CD14-positive monocyte (primary cell): Measurements from ENCODE around the gene TNFRSF8. TPM values are rescaled to one million over a fixed set of nuclear protein-coding genes. Genes with fewer than 3 reads are reported as not detected.

Experiments
- DNase-seq, 3 donors: peaks; one replicate each; pipeline ENCODE4 v3.0.0-alpha.2; 2011 to 2022
- H2AFZ ChIP-seq: 2 replicates; pipeline ENCODE4 v1.6.0; 2012; ENCODE audit warnings: mild to moderate bottlenecking, low read depth, low read length, inconsistent platforms; ENCODE audit not compliant: insufficient read depth, poor library complexity, severe bottlenecking
- H3K27ac ChIP-seq, 2 donors: 1 replicate in 1 of 2; 2 replicates in 1 of 2; pipeline ENCODE4 v1.5.1; 2012 to 2013; ENCODE audit warnings: low read length in 2 of 2, control low read depth in 1 of 2, inconsistent platforms in 1 of 2, low read depth in 1 of 2, mild to moderate bottlenecking in 1 of 2
- H3K27me3 ChIP-seq, 2 donors: one replicate each; pipeline versions ENCODE4 v1.6.0 to v1.6.1; 2011 to 2013; ENCODE audit warnings: low read length in 2 of 2; ENCODE audit not compliant: control insufficient read depth in 2 of 2, insufficient read depth in 2 of 2
- H3K36me3 ChIP-seq, 2 donors: replicated peaks in 1 of 2; 1 replicate in 1 of 2; 2 replicates in 1 of 2; pipeline versions ENCODE4 v1.5.1 to v1.6.1; 2012 to 2013; ENCODE audit warnings: low read length in 2 of 2, control low read depth in 1 of 2, inconsistent platforms in 1 of 2, mild to moderate bottlenecking in 1 of 2; ENCODE audit not compliant: insufficient read depth in 2 of 2, control insufficient read depth in 1 of 2
- H3K4me1 ChIP-seq, 2 donors: 1 replicate in 1 of 2; 2 replicates in 1 of 2; pipeline versions ENCODE4 v1.5.1 to v1.6.1; 2012 to 2013; ENCODE audit warnings: low read length in 2 of 2, control low read depth in 1 of 2, inconsistent platforms in 1 of 2, mild to moderate bottlenecking in 1 of 2, moderate library complexity in 1 of 2; ENCODE audit not compliant: insufficient read depth in 2 of 2, control insufficient read depth in 1 of 2
- H3K4me2 ChIP-seq: replicated peaks from 2 replicates; pipeline ENCODE3; 2012; ENCODE audit warnings: low read length, moderate library complexity, mild to moderate bottlenecking; ENCODE audit not compliant: poor library complexity, severe bottlenecking; ENCODE audit errors: extremely low read depth
- H3K4me3 ChIP-seq, 3 experiments: fragments of 200-600 bp in 1 of 3; sonication (generic) in 1 of 3; replicated peaks in 1 of 3; 1 replicate in 2 of 3; 2 replicates in 1 of 3; pipeline ENCODE4 v1.5.1; 2011 to 2013; ENCODE audit warnings: low read length in 3 of 3, mild to moderate bottlenecking in 3 of 3, control low read depth in 2 of 3, low read depth in 2 of 3, inconsistent platforms in 1 of 3, moderate library complexity in 1 of 3
- H3K79me2 ChIP-seq: 2 replicates; pipeline ENCODE4 v1.6.0; 2012; ENCODE audit warnings: mild to moderate bottlenecking, control low read depth, inconsistent platforms, low read length, moderate library complexity; ENCODE audit not compliant: insufficient read depth
- H3K9ac ChIP-seq: 2 replicates; pipeline ENCODE4 v1.6.0; 2017; ENCODE audit warnings: low read length, mild to moderate bottlenecking; ENCODE audit not compliant: insufficient read depth, poor library complexity, severe bottlenecking
- H3K9me3 ChIP-seq, 2 donors: replicated peaks in 1 of 2; 1 replicate in 1 of 2; 2 replicates in 1 of 2; pipeline versions ENCODE4 v1.5.1 to v1.6.1; 2012 to 2013; ENCODE audit warnings: low read length in 2 of 2, control low read depth in 1 of 2; ENCODE audit not compliant: control insufficient read depth in 1 of 2, insufficient read depth in 1 of 2
- H4K20me1 ChIP-seq: 2 replicates; pipeline ENCODE4 v1.6.0; 2012; ENCODE audit warnings: mild to moderate bottlenecking, low read length, control low read depth, moderate library complexity; ENCODE audit not compliant: insufficient read depth
- H3K27ac Mint-ChIP-seq, 7 donors: one replicate each; pipeline ENCODE4 v1.8.0; 2020; ENCODE audit warnings: mild to moderate bottlenecking in 7 of 7, mixed read lengths in 7 of 7, moderate library complexity in 6 of 7, inconsistent platforms in 2 of 7
- H3K27me3 Mint-ChIP-seq, 3 donors: one replicate each; pipeline ENCODE4 v1.8.0; 2021 to 2022; ENCODE audit warnings: low read depth in 3 of 3, mild to moderate bottlenecking in 3 of 3, mixed read lengths in 3 of 3, moderate library complexity in 3 of 3, inconsistent platforms in 1 of 3
- H3K36me3 Mint-ChIP-seq, 2 donors: one replicate each; pipeline ENCODE4 v1.8.0; 2020; ENCODE audit warnings: mixed read lengths in 2 of 2, inconsistent platforms in 1 of 2, mild to moderate bottlenecking in 1 of 2
- H3K4me1 Mint-ChIP-seq: one replicate; pipeline ENCODE4 v1.8.0; 2020; ENCODE audit warnings: mild to moderate bottlenecking, mixed read lengths
- H3K4me3 Mint-ChIP-seq, 2 donors: one replicate each; pipeline ENCODE4 v1.8.0; 2020; ENCODE audit warnings: mild to moderate bottlenecking in 2 of 2, mixed read lengths in 2 of 2, moderate library complexity in 1 of 2
- H3K9me3 Mint-ChIP-seq, 7 donors: one replicate each; pipeline ENCODE4 v1.8.0; 2020 to 2022; ENCODE audit warnings: mixed read lengths in 7 of 7, mild to moderate bottlenecking in 6 of 7, moderate library complexity in 6 of 7, inconsistent platforms in 2 of 7
- WGBS: methylation state at CpG from one replicate; pipeline ENCODE4 v1.1.5; 2013; ENCODE audit warnings: missing lambda C conversion rate; ENCODE audit not compliant: insufficient coverage; 5-methylcytosine and 5-hydroxymethylcytosine counted together
- intact Hi-C, 2 donors: fragments of 100-400 bp; cut with micrococcal nuclease; formaldehyde crosslinking; loops; one replicate each; pipeline versions ENCODE4 v1.15.0 to v1.15.1; 2023
- polyA plus RNA-seq, 3 donors: library from polyadenylated mRNA; depleted of rRNA in 1 of 3; unstranded in 2 of 3; stranded (reverse) in 1 of 3; fragments of 300-500 nt in 2 of 3; fragments of >200 nt in 1 of 3; fragmentation: Illumina TruSeq in 2 of 3; gene quantifications; 1 replicate in 2 of 3; 2 replicates in 1 of 3; pipeline ENCODE4 v1.2.3, GENCODE V29; 2012 to 2021
- TF ChIP-seq, protein P1 (sequence below): fragments of 200-600 bp; IDR thresholded peaks from one replicate; pipeline ENCODE4 v1.8.0; 2022; ENCODE audit warnings: antibody characterized with exemption, mild to moderate bottlenecking

Gene TNFRSF8
- polyA plus RNA-seq, 3 donors: 10.9 to 11.9 (median 11.8) TPM

DNA sequence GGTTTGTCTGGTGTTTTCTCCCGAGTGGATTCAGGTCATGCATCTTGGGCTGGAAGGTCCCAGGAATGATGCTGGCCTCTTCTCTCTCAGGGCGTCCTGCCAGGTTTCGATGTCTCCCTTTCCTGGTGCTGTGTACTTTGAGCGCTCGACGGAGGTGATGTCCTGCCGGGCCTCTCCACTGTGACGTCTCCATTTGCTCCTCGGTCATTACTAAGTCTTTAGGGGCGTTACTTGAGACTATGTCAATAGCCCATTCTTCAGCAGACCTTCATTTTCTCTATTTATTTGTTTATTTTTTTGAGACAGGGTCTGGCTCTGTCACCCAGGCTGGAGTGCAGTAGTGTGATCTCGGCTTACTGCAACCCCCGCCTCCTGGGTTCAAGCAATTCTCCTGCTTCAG lies 66.5 kb downstream of the TNFRSF8 start:
- Histone ChIP-seq H3K4me1 (peaks cover 86% of the 10 kb centered on the region in 2 donors), H3K9me3 (no peaks in the 10 kb centered on the region), H3K27ac (no peak overlapping the region), H3K27me3 (no peaks in the 10 kb centered on the region), H3K4me3 (no peak overlapping the region), H3K36me3 (no peaks in the 10 kb centered on the region), H4K20me1 (no peaks in the 10 kb centered on the region), H3K79me2 (peaks cover 43% of the 10 kb centered on the region), H3K9ac (no peak overlapping the region), H3K4me2 (no peak overlapping the region), H2AFZ (no peak overlapping the region)
- peaks cover 0 to 2% (median 2%) of the 10 kb centered on the region in 3 donors for H3K27me3 Mint-ChIP-seq
- H3K27ac Mint-ChIP-seq: peak overlapping the region in 2 of 7 donors; percentile 68 to 74
- no peak for DNase-seq
- H3K36me3 Mint-ChIP-seq: peaks cover 26 to 45% of the 10 kb centered on the region in 2 donors
- H3K4me3 Mint-ChIP-seq: no peak overlapping the region
- intact Hi-C loops: loop anchor here (5.0 kb wide), 1 partner anchor 38 kb away; the partner anchor contains the start of gene TNFRSF1B (in 2 of the 2)
- H3K9me3 Mint-ChIP-seq: peaks cover 0 to 8% (median 0%) of the 10 kb centered on the region in 7 donors
- peaks cover 85% of the 10 kb centered on the region for H3K4me1 Mint-ChIP-seq
- 98% methylated on average over 9 of the region's 12 CpGs for WGBS
- TF ChIP-seq, protein P1, sequence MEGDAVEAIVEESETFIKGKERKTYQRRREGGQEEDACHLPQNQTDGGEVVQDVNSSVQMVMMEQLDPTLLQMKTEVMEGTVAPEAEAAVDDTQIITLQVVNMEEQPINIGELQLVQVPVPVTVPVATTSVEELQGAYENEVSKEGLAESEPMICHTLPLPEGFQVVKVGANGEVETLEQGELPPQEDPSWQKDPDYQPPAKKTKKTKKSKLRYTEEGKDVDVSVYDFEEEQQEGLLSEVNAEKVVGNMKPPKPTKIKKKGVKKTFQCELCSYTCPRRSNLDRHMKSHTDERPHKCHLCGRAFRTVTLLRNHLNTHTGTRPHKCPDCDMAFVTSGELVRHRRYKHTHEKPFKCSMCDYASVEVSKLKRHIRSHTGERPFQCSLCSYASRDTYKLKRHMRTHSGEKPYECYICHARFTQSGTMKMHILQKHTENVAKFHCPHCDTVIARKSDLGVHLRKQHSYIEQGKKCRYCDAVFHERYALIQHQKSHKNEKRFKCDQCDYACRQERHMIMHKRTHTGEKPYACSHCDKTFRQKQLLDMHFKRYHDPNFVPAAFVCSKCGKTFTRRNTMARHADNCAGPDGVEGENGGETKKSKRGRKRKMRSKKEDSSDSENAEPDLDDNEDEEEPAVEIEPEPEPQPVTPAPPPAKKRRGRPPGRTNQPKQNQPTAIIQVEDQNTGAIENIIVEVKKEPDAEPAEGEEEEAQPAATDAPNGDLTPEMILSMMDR: no peak

DNA sequence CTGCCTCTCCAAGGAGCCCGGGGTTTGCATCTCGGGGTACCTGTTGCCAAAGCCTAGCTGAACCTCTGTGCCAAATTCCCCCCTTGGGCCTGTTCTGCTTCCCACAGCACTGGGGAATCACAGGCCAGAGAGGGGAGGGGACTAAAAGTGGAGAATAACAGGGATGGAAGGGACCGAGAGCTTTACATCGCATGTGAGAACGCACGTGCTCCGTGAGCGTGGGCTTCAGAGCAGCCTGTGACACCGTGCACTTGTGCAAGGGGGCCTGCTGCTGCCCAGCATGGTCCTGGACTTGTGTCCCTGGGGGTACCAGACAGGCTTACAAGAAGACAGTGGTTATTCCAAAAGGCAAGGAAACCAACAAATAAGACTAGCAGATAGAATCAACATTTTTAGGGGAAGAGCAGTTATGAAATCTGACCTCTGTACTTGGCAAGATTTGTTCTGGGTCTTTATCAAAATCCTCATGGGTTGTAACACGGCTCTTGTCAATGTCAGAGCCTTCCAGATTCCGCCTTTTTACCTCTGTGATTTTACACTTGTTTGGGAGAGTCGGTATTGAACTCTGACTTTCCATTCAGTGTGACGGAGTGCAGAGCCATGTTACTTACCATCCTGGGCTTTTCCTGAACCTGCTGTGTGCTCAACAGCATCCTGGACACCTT lies 67.5 kb downstream of the TNFRSF8 start:
- peaks cover 78% of the 10 kb centered on the region for H3K4me1 Mint-ChIP-seq
- H3K27ac ChIP-seq: peak overlapping the region in 1 of 2 donors; percentile 26
- H3K4me3 Mint-ChIP-seq: no peak overlapping the region

More for the DNA sequence above, 67.5 kb downstream of the TNFRSF8 start:
- Histone ChIP-seq H4K20me1 (no peaks in the 10 kb centered on the region), H3K4me3 (peak overlapping the region in 1 of 3 experiments; percentile 16), H2AFZ (no peak overlapping the region), H3K9me3 (no peaks in the 10 kb centered on the region), H3K4me2 (no peak overlapping the region), H3K27me3 (no peaks in the 10 kb centered on the region), H3K9ac (no peak overlapping the region), H3K79me2 (peaks cover 37% of the 10 kb centered on the region), H3K4me1 (peaks cover 77 to 79% of the 10 kb centered on the region in 2 donors), H3K36me3 (no peaks in the 10 kb centered on the region)
- H3K36me3 Mint-ChIP-seq: peaks cover 26 to 48% of the 10 kb centered on the region in 2 donors
- intact Hi-C loops: no loop called here
- DNase-seq: peak in 1 of 3 donors; percentile 3
- H3K27me3 Mint-ChIP-seq: peaks cover 0 to 2% (median 2%) of the 10 kb centered on the region in 3 donors
- H3K9me3 Mint-ChIP-seq: peaks cover 0 to 8% (median 0%) of the 10 kb centered on the region in 7 donors
- TF ChIP-seq, protein P1: no peak
- peak overlapping the region in 5 of 7 donors; percentile 23 to 85 (median 71) for H3K27ac Mint-ChIP-seq
- WGBS: 83% methylated on average over 9 of the region's 13 CpGs
